GM21619 (cell line): ENCODE results near the gene CERT1.
A peak's percentile ranks its signal among the peaks of the same experiment; 100 is the strongest.
"Not testable (repeated sequence)": the region's sequence is repeated elsewhere in the genome, so short reads cannot be mapped to it uniquely, and the experiment has no call there.

Experiments
- ATAC-seq: cut with Tn5 transposase; IDR thresholded peaks from one replicate; pipeline ENCODE4 v1.9.1; 2021; ENCODE audit not compliant: unreplicated experiment

Gene CERT1

GRCh38 chr5:75511435-75512382 lies at the start of gene CERT1, which contains the start of gene POLK:
Gene CERT1 (minus strand): TSS chr5:75511629. CDS start chr5:75511207, 422 bp downstream.
Gene POLK (plus strand): TSS chr5:75511891.
- ATAC-seq = peak; percentile 78

- ATAC-seq = not testable (repeated sequence)
Observed at GRCh38 chr5:75560655-75561054, 49.2 kb upstream of the CERT1 start.

GRCh38 chr5:75558981-75559632 lies 47.7 kb upstream of the CERT1 start:
- ATAC-seq = no peak

GRCh38 chr5:75558221-75558620 lies 46.8 kb upstream of the CERT1 start:
- ATAC-seq = no peak

- ATAC-seq = no peak
Observed at GRCh38 chr5:75553358-75553757, 41.9 kb upstream of the CERT1 start.

GRCh38 chr5:75552764-75553163 lies 41.3 kb upstream of the CERT1 start:
- no peak for ATAC-seq

GRCh38 chr5:75551471-75551870 lies 40.0 kb upstream of the CERT1 start:
- ATAC-seq = no peak

GRCh38 chr5:75550597-75550996 lies 39.2 kb upstream of the CERT1 start:
- ATAC-seq = no peak

- ATAC-seq = no peak
Observed at GRCh38 chr5:75547812-75548211, 36.4 kb upstream of the CERT1 start.

- no peak for ATAC-seq
Observed at GRCh38 chr5:75546830-75547229, 35.4 kb upstream of the CERT1 start.

GRCh38 chr5:75545131-75545530 lies 33.7 kb upstream of the CERT1 start:
- no peak for ATAC-seq

GRCh38 chr5:75538211-75538610 lies 26.8 kb upstream of the CERT1 start:
- no peak for ATAC-seq

GRCh38 chr5:75536694-75537360 lies 25.4 kb upstream of the CERT1 start:
- ATAC-seq = no peak

GRCh38 chr5:75536147-75536546 lies 24.7 kb upstream of the CERT1 start:
- ATAC-seq = no peak

- no peak for ATAC-seq
Observed at GRCh38 chr5:75534734-75535133, 23.3 kb upstream of the CERT1 start.

- ATAC-seq = not testable (repeated sequence)
Observed at GRCh38 chr5:75533716-75534115, 22.3 kb upstream of the CERT1 start.

GRCh38 chr5:75532190-75532589 lies 20.8 kb upstream of the CERT1 start:
- no peak for ATAC-seq

- no peak for ATAC-seq
Observed at GRCh38 chr5:75529185-75529584, 17.8 kb upstream of the CERT1 start.

GRCh38 chr5:75526070-75526469 lies 14.6 kb upstream of the CERT1 start:
- no peak for ATAC-seq

- no peak for ATAC-seq
Observed at GRCh38 chr5:75525344-75525743, 13.9 kb upstream of the CERT1 start.

GRCh38 chr5:75524591-75524990 lies 13.2 kb upstream of the CERT1 start:
- no peak for ATAC-seq

GRCh38 chr5:75524071-75524470 lies 12.6 kb upstream of the CERT1 start:
- peak; percentile 81 for ATAC-seq
